AG10803 (cell line): ENCODE measurements around the gene RAE1.

Experiments used
- DNase-seq: peaks from one replicate; pipeline ENCODE4 v3.0.0; 2010; ENCODE audit warnings: low read depth
- H3K4me3 ChIP-seq: 2 replicates; pipeline ENCODE4 v1.5.1; 2011; ENCODE audit warnings: mild to moderate bottlenecking, low read length, control low read depth
- CTCF ChIP-seq: conservative IDR thresholded peaks from 2 replicates; pipeline ENCODE4 v1.5.1; 2011; ENCODE audit warnings: mild to moderate bottlenecking, low read length, control low read depth, inconsistent platforms

RAE1 gene

DNA sequence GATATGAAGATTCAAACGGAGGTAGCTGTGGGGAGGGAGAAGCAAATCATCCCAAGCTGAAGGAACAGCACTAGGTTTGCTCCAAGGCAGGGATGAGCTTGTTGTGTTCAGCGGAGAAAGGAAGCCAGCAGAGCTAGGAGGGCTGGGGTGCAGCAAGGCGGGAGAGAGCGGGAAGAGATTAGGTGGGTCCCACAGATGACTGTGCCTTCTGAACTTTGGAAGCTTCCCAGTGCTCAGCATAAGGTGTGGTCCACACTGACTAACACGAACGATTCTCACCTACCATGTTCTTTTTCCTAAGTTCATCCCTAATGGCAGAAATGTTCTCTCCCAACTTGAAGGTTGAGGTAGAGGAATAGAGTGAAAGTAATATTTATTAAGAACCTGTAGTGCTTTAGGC is 1.2 kb downstream of the RAE1 start:
- peak overlapping the region; percentile 100 for H3K4me3 ChIP-seq
- TF ChIP-seq CTCF, result no peak
- DNase-seq, result no peak

GRCh38 chr20:57353351-57353750 is 2.3 kb downstream of the RAE1 start:
- H3K4me3 ChIP-seq, result no peak overlapping the region
- DNase-seq, result no peak
- TF ChIP-seq CTCF, result no peak

DNA sequence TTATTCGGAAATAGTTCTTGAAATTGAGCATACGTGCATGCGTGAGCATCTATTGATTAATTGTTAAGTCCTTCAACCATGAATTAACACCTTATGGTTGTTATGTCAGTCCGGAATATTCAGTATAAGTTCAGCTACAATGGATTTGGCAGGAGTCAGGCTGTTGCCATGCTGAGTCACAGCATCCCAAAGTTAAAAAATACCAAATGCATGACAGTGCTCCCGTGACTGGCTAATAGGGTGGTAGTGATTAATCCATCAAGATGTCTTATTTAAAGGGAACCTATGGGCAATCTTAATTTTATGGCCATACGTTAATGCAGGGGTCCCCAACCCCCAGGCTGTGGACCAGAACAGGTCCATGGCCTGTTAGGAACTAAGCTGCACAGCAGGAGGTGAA is 10.5 kb downstream of the RAE1 start:
- H3K4me3 ChIP-seq, result no peak overlapping the region
- TF ChIP-seq CTCF, result no peak
- peak; percentile 84 for DNase-seq

DNA sequence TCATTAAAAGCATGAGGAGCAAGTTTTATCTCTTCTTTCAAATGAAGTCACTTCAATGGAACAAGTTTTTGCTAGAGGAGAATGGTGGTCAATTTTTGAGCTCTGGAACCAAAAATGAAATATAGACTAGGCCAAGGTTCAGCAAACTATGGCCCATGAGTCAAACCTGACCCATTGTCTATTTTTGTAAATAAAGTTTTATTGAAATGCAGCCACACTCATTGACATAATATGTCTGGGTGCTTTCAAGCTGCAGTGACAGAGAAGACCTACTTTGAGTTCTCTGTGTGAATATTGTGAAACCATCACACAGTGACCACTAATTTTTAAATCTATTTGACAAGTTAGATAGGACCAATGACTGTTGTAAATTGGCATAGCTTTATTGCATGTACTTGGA is 13.4 kb downstream of the RAE1 start:
- H3K4me3 ChIP-seq, result no peak overlapping the region
- no peak for DNase-seq
- no peak for TF ChIP-seq CTCF

DNA sequence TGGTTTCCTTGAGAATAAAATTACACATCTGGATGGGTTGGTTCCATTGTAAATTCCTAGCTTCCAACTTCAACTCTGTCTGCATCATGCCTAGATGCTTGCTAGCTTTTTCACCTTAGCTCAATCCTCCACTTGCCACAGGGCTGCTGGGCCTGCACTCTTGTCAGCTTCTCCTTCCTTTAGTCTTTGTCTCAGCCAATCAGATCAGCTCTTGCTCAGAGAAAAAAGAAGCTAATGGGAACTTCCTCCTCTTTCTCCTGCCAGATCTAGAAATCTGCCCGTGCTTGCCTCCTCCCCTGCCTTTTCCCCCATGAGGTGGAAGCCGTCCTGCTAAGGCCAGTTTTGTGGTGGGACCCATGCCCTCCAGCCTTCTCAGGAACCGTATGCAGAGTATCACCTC is 18.5 kb downstream of the RAE1 start:
- TF ChIP-seq CTCF, result no peak
- DNase-seq, result no peak
- H3K4me3 ChIP-seq, result no peak overlapping the region

- no peak for DNase-seq
- H3K4me3 ChIP-seq, result no peak overlapping the region
- no peak for TF ChIP-seq CTCF
These were observed 19.3 kb downstream of the RAE1 start for GRCh38 chr20:57370316-57370715.

- no peak for DNase-seq
- TF ChIP-seq CTCF, result no peak
- no peak overlapping the region for H3K4me3 ChIP-seq
These were observed 20.3 kb downstream of the RAE1 start for GRCh38 chr20:57371363-57371762.
